Measurements from ENCODE around the gene CCDC91.
"Not testable (repeated sequence)": the region's sequence is repeated elsewhere in the genome, so short reads cannot be mapped to it uniquely, and the experiment has no call there.

The CCDC91 gene

GRCh38 chr12:28369483-28369882, 179.2 kb downstream of the CCDC91 start:
- DNase-seq (ENCODE audit: low spot score): no peak

- no peak for DNase-seq (ENCODE audit: low spot score)
Observed at GRCh38 chr12:28374556-28374955, 184.3 kb downstream of the CCDC91 start.

GRCh38 chr12:28378736-28379135, 188.5 kb downstream of the CCDC91 start:
- DNase-seq (ENCODE audit: low spot score): no peak

GRCh38 chr12:28379779-28380178, 189.5 kb downstream of the CCDC91 start:
- DNase-seq (ENCODE audit: low spot score): not testable (repeated sequence)

GRCh38 chr12:28383368-28383767, 193.1 kb downstream of the CCDC91 start:
- no peak for DNase-seq (ENCODE audit: low spot score)

- DNase-seq (ENCODE audit: low spot score): no peak
Observed at GRCh38 chr12:28388879-28389278, 198.6 kb downstream of the CCDC91 start.

GRCh38 chr12:28390206-28390605, 199.9 kb downstream of the CCDC91 start:
- no peak for DNase-seq (ENCODE audit: low spot score)

- DNase-seq (ENCODE audit: low spot score): no peak
Observed at GRCh38 chr12:28390761-28391385, 200.6 kb downstream of the CCDC91 start.

GRCh38 chr12:28409892-28410291, 219.6 kb downstream of the CCDC91 start:
- DNase-seq (ENCODE audit: low spot score): no peak

GRCh38 chr12:28413460-28414109, 223.3 kb downstream of the CCDC91 start:
- no peak for DNase-seq (ENCODE audit: low spot score)

GRCh38 chr12:28415755-28416154, 225.5 kb downstream of the CCDC91 start:
- DNase-seq (ENCODE audit: low spot score): no peak

GRCh38 chr12:28421374-28421773, 231.1 kb downstream of the CCDC91 start:
- DNase-seq (ENCODE audit: low spot score): no peak

GRCh38 chr12:28424965-28425364, 234.7 kb downstream of the CCDC91 start:
- no peak for DNase-seq (ENCODE audit: low spot score)

GRCh38 chr12:28425526-28425925, 235.3 kb downstream of the CCDC91 start:
- no peak for DNase-seq (ENCODE audit: low spot score)

GRCh38 chr12:28427046-28427445, 236.8 kb downstream of the CCDC91 start:
- DNase-seq (ENCODE audit: low spot score): no peak

GRCh38 chr12:28440081-28440608, 249.9 kb downstream of the CCDC91 start:
- no peak for DNase-seq (ENCODE audit: low spot score)

- no peak for DNase-seq (ENCODE audit: low spot score)
Observed at GRCh38 chr12:28442101-28442500, 251.8 kb downstream of the CCDC91 start.

- DNase-seq (ENCODE audit: low spot score): no peak
Observed at GRCh38 chr12:28443337-28443736, 253.1 kb downstream of the CCDC91 start.

- DNase-seq (ENCODE audit: low spot score): no peak
Observed at GRCh38 chr12:28446031-28446430, 255.8 kb downstream of the CCDC91 start.

- no peak for DNase-seq (ENCODE audit: low spot score)
Observed at GRCh38 chr12:28453686-28454085, 263.4 kb downstream of the CCDC91 start.

GRCh38 chr12:28456934-28457710, 266.9 kb downstream of the CCDC91 start:
- no peak for DNase-seq (ENCODE audit: low spot score)

- DNase-seq (ENCODE audit: low spot score): no peak
Observed at GRCh38 chr12:28457785-28458184, 267.5 kb downstream of the CCDC91 start.

GRCh38 chr12:28459481-28459880, 269.2 kb downstream of the CCDC91 start:
- DNase-seq (ENCODE audit: low spot score): no peak
